CD4-positive, alpha-beta memory T cell (primary cell): Measurements from ENCODE around the gene NRG3. TPM values are rescaled to one million over a fixed set of nuclear protein-coding genes. Genes with fewer than 3 reads are reported as not detected.

Source experiments
- CTCF ChIA-PET: fragments of 350-600 bp; sonication (Branson Sonifier 250); formaldehyde crosslinking; loops from one replicate; lab custom pipeline; 2021; ENCODE audit warnings: inconsistent platforms; ENCODE audit not compliant: partially characterized antibody; lab: Charles Lee
- POLR2A ChIA-PET: fragments of 350-600 bp; sonication (Branson Sonifier 250); formaldehyde crosslinking; loops from one replicate; lab custom pipeline; 2021; ENCODE audit not compliant: partially characterized antibody; lab: Charles Lee
- DNase-seq, 5 donors: peaks; one replicate each; pipeline versions ENCODE4 v3.0.0 to v3.0.0-alpha.2; 2020 to 2022; ENCODE audit warnings: mixed read lengths in 1 of 5
- H3K27ac ChIP-seq: one replicate; pipeline ENCODE4 v1.7.0; 2013; ENCODE audit warnings: low read depth, low read length
- H3K27me3 ChIP-seq: 2 replicates; pipeline ENCODE4 v1.7.0; 2013; ENCODE audit warnings: mild to moderate bottlenecking, low read length, moderate library complexity; ENCODE audit not compliant: insufficient read depth
- H3K36me3 ChIP-seq: 2 replicates; pipeline ENCODE4 v1.7.0; 2013; ENCODE audit warnings: mild to moderate bottlenecking, low read length, moderate library complexity; ENCODE audit not compliant: insufficient read depth
- H3K4me1 ChIP-seq: 2 replicates; pipeline ENCODE4 v1.7.0; 2013; ENCODE audit warnings: mild to moderate bottlenecking, low read length, moderate library complexity; ENCODE audit not compliant: insufficient read depth
- H3K4me3 ChIP-seq, 2 donors: one replicate each; pipeline ENCODE4 v1.7.0; 2013; ENCODE audit warnings: low read length in 2 of 2, mild to moderate bottlenecking in 1 of 2
- H3K9me3 ChIP-seq, 2 donors: one replicate each; pipeline ENCODE4 v1.7.0; 2013; ENCODE audit warnings: low read length in 2 of 2, control low read depth in 1 of 2; ENCODE audit not compliant: control insufficient read depth in 1 of 2
- H3K27ac Mint-ChIP-seq, 7 donors: one replicate each; pipeline ENCODE4 v1.8.0; 2020 to 2021; ENCODE audit warnings: mixed read lengths in 7 of 7, mild to moderate bottlenecking in 6 of 7, inconsistent platforms in 3 of 7, moderate library complexity in 3 of 7
- H3K27me3 Mint-ChIP-seq, 2 donors: one replicate each; pipeline ENCODE4 v1.8.0; 2020 to 2021; ENCODE audit warnings: mixed read lengths in 2 of 2
- H3K36me3 Mint-ChIP-seq, 2 donors: one replicate each; pipeline ENCODE4 v1.8.0; 2020 to 2021; ENCODE audit warnings: mixed read lengths in 2 of 2, inconsistent platforms in 1 of 2, mild to moderate bottlenecking in 1 of 2
- H3K4me1 Mint-ChIP-seq, 4 donors: one replicate each; pipeline ENCODE4 v1.8.0; 2020 to 2021; ENCODE audit warnings: mixed read lengths in 4 of 4, mild to moderate bottlenecking in 1 of 4
- H3K4me3 Mint-ChIP-seq, 8 donors: one replicate each; pipeline ENCODE4 v1.8.0; 2020 to 2021; ENCODE audit warnings: mixed read lengths in 8 of 8, mild to moderate bottlenecking in 7 of 8, moderate library complexity in 6 of 8, inconsistent platforms in 3 of 8
- H3K9me3 Mint-ChIP-seq, 8 donors: one replicate each; pipeline ENCODE4 v1.8.0; 2020 to 2021; ENCODE audit warnings: mixed read lengths in 8 of 8, mild to moderate bottlenecking in 5 of 8, inconsistent platforms in 3 of 8, moderate library complexity in 1 of 8
- intact Hi-C: fragments of 100-400 bp; cut with micrococcal nuclease; formaldehyde crosslinking; loops from one replicate; pipeline ENCODE4 v1.15.1; 2023
- polyA plus RNA-seq, 2 donors: library from polyadenylated mRNA; unstranded; fragments of 300-500 nt; fragmentation: Illumina TruSeq; gene quantifications; one replicate each; pipeline ENCODE4 v1.2.3, GENCODE V29; 2021
- total RNA-seq, 2 experiments: library from RNA; stranded (reverse); gene quantifications; one replicate each; pipeline ENCODE4 v1.2.3, GENCODE V29; 2021

NRG3 gene
- total and polyA plus RNA-seq, 4 experiments from 2014 or later, result not detected

- Mint-ChIP-seq H3K27ac (no peak overlapping the region), H3K4me3 (no peak overlapping the region), H3K9me3 (peaks cover 0 to 18% (median 2%) of the 10 kb centered on the region in 8 donors), H3K27me3 (no peaks in the 10 kb centered on the region), H3K4me1 (no peaks in the 10 kb centered on the region), H3K36me3 (no peaks in the 10 kb centered on the region)
- DNase-seq, result no peak
- H3K4me3 ChIP-seq, result no peak overlapping the region
- ChIA-PET CTCF (no interaction called here), POLR2A (no interaction called here)
- intact Hi-C loops, result no loop called here
- H3K27ac ChIP-seq, result no peak overlapping the region
- no peaks in the 10 kb centered on the region for H3K36me3 ChIP-seq
- H3K4me1 ChIP-seq, result no peaks in the 10 kb centered on the region
- H3K27me3 ChIP-seq, result no peaks in the 10 kb centered on the region
- H3K9me3 ChIP-seq, result no peaks in the 10 kb centered on the region
These were observed 392.5 kb downstream of the NRG3 start for GRCh38 chr10:82267465-82267864.

GRCh38 chr10:82267960-82268359, 393.0 kb downstream of the NRG3 start:
- H3K4me3 Mint-ChIP-seq, result no peak overlapping the region
- peaks cover 0 to 17% (median 2%) of the 10 kb centered on the region in 8 donors for H3K9me3 Mint-ChIP-seq
- Histone ChIP-seq H3K4me1 (no peaks in the 10 kb centered on the region), H3K27me3 (no peaks in the 10 kb centered on the region), H3K9me3 (no peaks in the 10 kb centered on the region), H3K27ac (no peak overlapping the region), H3K36me3 (no peaks in the 10 kb centered on the region), H3K4me3 (no peak overlapping the region)
- POLR2A ChIA-PET, result no interaction called here
- no peaks in the 10 kb centered on the region for H3K4me1 Mint-ChIP-seq
- CTCF ChIA-PET, result no interaction called here
- intact Hi-C loops, result no loop called here
- H3K27me3 Mint-ChIP-seq, result no peaks in the 10 kb centered on the region
- H3K27ac Mint-ChIP-seq, result no peak overlapping the region
- DNase-seq, result no peak
- H3K36me3 Mint-ChIP-seq, result no peaks in the 10 kb centered on the region

GRCh38 chr10:82277591-82277990, 402.6 kb downstream of the NRG3 start:
- Mint-ChIP-seq H3K4me1 (no peaks in the 10 kb centered on the region), H3K4me3 (no peak overlapping the region), H3K27ac (no peak overlapping the region), H3K9me3 (peaks cover 0 to 6% (median 4%) of the 10 kb centered on the region in 8 donors), H3K27me3 (no peaks in the 10 kb centered on the region), H3K36me3 (no peaks in the 10 kb centered on the region)
- CTCF ChIA-PET, result no interaction called here
- DNase-seq, result no peak
- Histone ChIP-seq H3K27ac (no peak overlapping the region), H3K27me3 (no peaks in the 10 kb centered on the region), H3K9me3 (no peaks in the 10 kb centered on the region), H3K4me1 (no peaks in the 10 kb centered on the region), H3K36me3 (no peaks in the 10 kb centered on the region), H3K4me3 (no peak overlapping the region)
- POLR2A ChIA-PET, result no interaction called here
- intact Hi-C loops, result no loop called here

- Mint-ChIP-seq H3K4me1 (no peaks in the 10 kb centered on the region), H3K27me3 (no peaks in the 10 kb centered on the region), H3K27ac (no peak overlapping the region), H3K4me3 (no peak overlapping the region), H3K9me3 (peaks cover 0 to 6% (median 3%) of the 10 kb centered on the region in 8 donors), H3K36me3 (no peaks in the 10 kb centered on the region)
- Histone ChIP-seq H3K27me3 (no peaks in the 10 kb centered on the region), H3K36me3 (no peaks in the 10 kb centered on the region), H3K4me1 (no peaks in the 10 kb centered on the region), H3K4me3 (no peak overlapping the region), H3K27ac (no peak overlapping the region), H3K9me3 (no peaks in the 10 kb centered on the region)
- CTCF ChIA-PET, result no interaction called here
- POLR2A ChIA-PET, result no interaction called here
- intact Hi-C loops, result no loop called here
- no peak for DNase-seq
These were observed 403.6 kb downstream of the NRG3 start for GRCh38 chr10:82278401-82279182.

- H3K27ac ChIP-seq, result no peak overlapping the region
- intact Hi-C loops, result no loop called here
- H3K36me3 ChIP-seq, result no peaks in the 10 kb centered on the region
- Mint-ChIP-seq H3K36me3 (no peaks in the 10 kb centered on the region), H3K27me3 (no peaks in the 10 kb centered on the region), H3K4me3 (no peak overlapping the region), H3K9me3 (peaks cover 0 to 6% (median 5%) of the 10 kb centered on the region in 8 donors), H3K27ac (no peak overlapping the region), H3K4me1 (no peaks in the 10 kb centered on the region)
- no peaks in the 10 kb centered on the region for H3K4me1 ChIP-seq
- no peaks in the 10 kb centered on the region for H3K9me3 ChIP-seq
- no peak for DNase-seq
- CTCF ChIA-PET, result no interaction called here
- no peak overlapping the region for H3K4me3 ChIP-seq
- POLR2A ChIA-PET, result no interaction called here
- H3K27me3 ChIP-seq, result no peaks in the 10 kb centered on the region
These were observed 407.9 kb downstream of the NRG3 start for GRCh38 chr10:82282782-82283456.

GRCh38 chr10:82284180-82284579, 409.2 kb downstream of the NRG3 start:
- no peak for DNase-seq
- intact Hi-C loops, result no loop called here
- H3K27me3 Mint-ChIP-seq, result no peaks in the 10 kb centered on the region
- H3K27ac Mint-ChIP-seq, result no peak overlapping the region
- POLR2A ChIA-PET, result no interaction called here
- Histone ChIP-seq H3K4me3 (no peak overlapping the region), H3K27me3 (no peaks in the 10 kb centered on the region), H3K4me1 (no peaks in the 10 kb centered on the region), H3K36me3 (no peaks in the 10 kb centered on the region), H3K9me3 (no peaks in the 10 kb centered on the region), H3K27ac (no peak overlapping the region)
- H3K4me1 Mint-ChIP-seq, result no peaks in the 10 kb centered on the region
- H3K4me3 Mint-ChIP-seq, result no peak overlapping the region
- H3K9me3 Mint-ChIP-seq, result peaks cover 0 to 6% (median 5%) of the 10 kb centered on the region in 8 donors
- CTCF ChIA-PET, result no interaction called here
- no peaks in the 10 kb centered on the region for H3K36me3 Mint-ChIP-seq

GRCh38 chr10:82288461-82288881, 413.5 kb downstream of the NRG3 start:
- no peak for DNase-seq

More at GRCh38 chr10:82288461-82288881, 413.5 kb downstream of the NRG3 start:
- H3K27me3 Mint-ChIP-seq, result no peaks in the 10 kb centered on the region
- Histone ChIP-seq H3K36me3 (no peaks in the 10 kb centered on the region), H3K27ac (no peak overlapping the region), H3K9me3 (no peaks in the 10 kb centered on the region), H3K4me1 (no peaks in the 10 kb centered on the region), H3K4me3 (no peak overlapping the region), H3K27me3 (no peaks in the 10 kb centered on the region)
- H3K4me1 Mint-ChIP-seq, result no peaks in the 10 kb centered on the region
- no peak overlapping the region for H3K27ac Mint-ChIP-seq
- no peaks in the 10 kb centered on the region for H3K36me3 Mint-ChIP-seq
- intact Hi-C loops, result no loop called here
- no peak overlapping the region for H3K4me3 Mint-ChIP-seq
- CTCF ChIA-PET, result no interaction called here
- H3K9me3 Mint-ChIP-seq, result peaks cover 0 to 10% (median 2%) of the 10 kb centered on the region in 8 donors
- POLR2A ChIA-PET, result no interaction called here
